Upper lobe of left lung (tissue), 4 donors: ENCODE measurements around the gene PPP1R3G.

Experiments
- EP300 ChIP-seq, 4 donors: sonication (generic); formaldehyde crosslinking; IDR thresholded peaks; one replicate each; pipeline ENCODE4 v1.5.1; 2017; ENCODE audit warnings: antibody characterized with exemption in 4 of 4, control low read depth in 2 of 4
- POLR2AphosphoS5 ChIP-seq, 2 donors: sonication (generic); formaldehyde crosslinking; IDR thresholded peaks; one replicate each; pipeline ENCODE4 v1.5.1; 2017; ENCODE audit warnings: antibody characterized with exemption in 2 of 2
- TF ChIP-seq, protein P1 (sequence below), 6 experiments: fragments of 450-650 bp in 4 of 6; fragments of 200-600 bp in 2 of 6; sonication (generic) in 2 of 6; IDR thresholded peaks; one replicate each; pipeline ENCODE4 v1.5.1; 2016 to 2019; ENCODE audit warnings: antibody characterized with exemption in 6 of 6

DNA sequence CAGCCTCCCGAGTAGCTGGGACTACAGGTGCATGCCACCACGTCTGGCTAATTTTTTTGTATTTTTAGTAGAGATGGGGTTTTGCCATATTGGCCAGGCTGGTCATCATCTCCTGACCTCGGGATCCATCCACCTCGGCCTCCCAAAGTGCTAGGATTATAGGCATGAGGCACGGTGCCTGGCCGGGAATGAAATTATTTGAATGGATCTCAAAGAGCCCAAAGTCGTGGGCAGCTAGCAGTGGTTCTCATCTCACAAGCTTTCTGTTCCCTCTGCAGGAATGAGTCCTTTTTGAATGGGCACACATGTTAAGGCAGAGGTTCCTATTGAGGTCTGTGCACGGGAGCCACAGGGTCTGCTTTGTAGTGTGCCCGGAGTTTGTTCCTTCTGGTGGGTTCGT lies 34.9 kb downstream of the PPP1R3G start:
- TF ChIP-seq, protein P1, sequence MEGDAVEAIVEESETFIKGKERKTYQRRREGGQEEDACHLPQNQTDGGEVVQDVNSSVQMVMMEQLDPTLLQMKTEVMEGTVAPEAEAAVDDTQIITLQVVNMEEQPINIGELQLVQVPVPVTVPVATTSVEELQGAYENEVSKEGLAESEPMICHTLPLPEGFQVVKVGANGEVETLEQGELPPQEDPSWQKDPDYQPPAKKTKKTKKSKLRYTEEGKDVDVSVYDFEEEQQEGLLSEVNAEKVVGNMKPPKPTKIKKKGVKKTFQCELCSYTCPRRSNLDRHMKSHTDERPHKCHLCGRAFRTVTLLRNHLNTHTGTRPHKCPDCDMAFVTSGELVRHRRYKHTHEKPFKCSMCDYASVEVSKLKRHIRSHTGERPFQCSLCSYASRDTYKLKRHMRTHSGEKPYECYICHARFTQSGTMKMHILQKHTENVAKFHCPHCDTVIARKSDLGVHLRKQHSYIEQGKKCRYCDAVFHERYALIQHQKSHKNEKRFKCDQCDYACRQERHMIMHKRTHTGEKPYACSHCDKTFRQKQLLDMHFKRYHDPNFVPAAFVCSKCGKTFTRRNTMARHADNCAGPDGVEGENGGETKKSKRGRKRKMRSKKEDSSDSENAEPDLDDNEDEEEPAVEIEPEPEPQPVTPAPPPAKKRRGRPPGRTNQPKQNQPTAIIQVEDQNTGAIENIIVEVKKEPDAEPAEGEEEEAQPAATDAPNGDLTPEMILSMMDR (IDR thresholded peaks at IDR 0.05): no peak
- TF ChIP-seq POLR2AphosphoS5 (IDR thresholded peaks at IDR 0.05) (no peak), EP300 (IDR thresholded peaks at IDR 0.05) (no peak)
